Fibroblast of mammary gland (primary cell): ENCODE data around the gene OVOL2.

Experiments
- DNase-seq: peaks from one replicate; pipeline ENCODE4 v3.0.0-alpha.2; 2010; ENCODE audit warnings: low read depth
- H3K4me3 ChIP-seq: 2 replicates; pipeline ENCODE4 v1.5.1; 2011; ENCODE audit warnings: low read depth, mild to moderate bottlenecking, low read length, moderate library complexity; ENCODE audit not compliant: control insufficient read depth
- TF ChIP-seq, protein P1 (sequence below): conservative IDR thresholded peaks from 2 replicates; pipeline ENCODE4 v1.5.1; 2011; ENCODE audit warnings: low read depth, low read length, inconsistent platforms; ENCODE audit not compliant: control insufficient read depth, insufficient read depth

OVOL2 gene

GRCh38 chr20:18077157-18077556 lies 19.4 kb upstream of the OVOL2 start:
- no peak overlapping the region for H3K4me3 ChIP-seq
- TF ChIP-seq, protein P1, sequence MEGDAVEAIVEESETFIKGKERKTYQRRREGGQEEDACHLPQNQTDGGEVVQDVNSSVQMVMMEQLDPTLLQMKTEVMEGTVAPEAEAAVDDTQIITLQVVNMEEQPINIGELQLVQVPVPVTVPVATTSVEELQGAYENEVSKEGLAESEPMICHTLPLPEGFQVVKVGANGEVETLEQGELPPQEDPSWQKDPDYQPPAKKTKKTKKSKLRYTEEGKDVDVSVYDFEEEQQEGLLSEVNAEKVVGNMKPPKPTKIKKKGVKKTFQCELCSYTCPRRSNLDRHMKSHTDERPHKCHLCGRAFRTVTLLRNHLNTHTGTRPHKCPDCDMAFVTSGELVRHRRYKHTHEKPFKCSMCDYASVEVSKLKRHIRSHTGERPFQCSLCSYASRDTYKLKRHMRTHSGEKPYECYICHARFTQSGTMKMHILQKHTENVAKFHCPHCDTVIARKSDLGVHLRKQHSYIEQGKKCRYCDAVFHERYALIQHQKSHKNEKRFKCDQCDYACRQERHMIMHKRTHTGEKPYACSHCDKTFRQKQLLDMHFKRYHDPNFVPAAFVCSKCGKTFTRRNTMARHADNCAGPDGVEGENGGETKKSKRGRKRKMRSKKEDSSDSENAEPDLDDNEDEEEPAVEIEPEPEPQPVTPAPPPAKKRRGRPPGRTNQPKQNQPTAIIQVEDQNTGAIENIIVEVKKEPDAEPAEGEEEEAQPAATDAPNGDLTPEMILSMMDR: no peak
- no peak for DNase-seq

- H3K4me3 ChIP-seq: no peak overlapping the region
- no peak for DNase-seq
- TF ChIP-seq, protein P1: no peak
Measured at GRCh38 chr20:18072532-18072931, 14.8 kb upstream of the OVOL2 start.

GRCh38 chr20:18066421-18067333 lies 9.0 kb upstream of the OVOL2 start:
- TF ChIP-seq, protein P1: peak; percentile 6
- H3K4me3 ChIP-seq: no peak overlapping the region
- no peak for DNase-seq

DNA sequence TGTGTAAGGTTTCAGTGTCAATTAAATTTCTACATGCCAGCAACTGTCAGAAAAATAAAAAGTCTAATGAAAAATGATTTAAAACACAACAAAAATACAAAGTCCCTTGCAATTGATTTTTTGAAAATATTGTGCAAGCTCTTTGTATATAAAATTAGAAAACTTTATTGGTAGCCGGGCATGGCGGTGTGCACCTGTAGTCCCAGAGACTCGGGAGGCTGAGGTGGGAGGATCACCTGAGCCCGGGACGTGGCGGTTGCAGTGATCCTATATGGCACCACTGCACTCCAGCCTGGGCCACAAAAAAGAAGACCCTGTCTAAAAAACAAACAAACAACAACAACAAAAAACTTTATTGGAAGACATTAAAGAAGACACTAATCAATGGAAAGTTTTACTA lies 6.0 kb upstream of the OVOL2 start:
- TF ChIP-seq, protein P1: no peak
- DNase-seq: no peak
- H3K4me3 ChIP-seq: no peak overlapping the region

DNA sequence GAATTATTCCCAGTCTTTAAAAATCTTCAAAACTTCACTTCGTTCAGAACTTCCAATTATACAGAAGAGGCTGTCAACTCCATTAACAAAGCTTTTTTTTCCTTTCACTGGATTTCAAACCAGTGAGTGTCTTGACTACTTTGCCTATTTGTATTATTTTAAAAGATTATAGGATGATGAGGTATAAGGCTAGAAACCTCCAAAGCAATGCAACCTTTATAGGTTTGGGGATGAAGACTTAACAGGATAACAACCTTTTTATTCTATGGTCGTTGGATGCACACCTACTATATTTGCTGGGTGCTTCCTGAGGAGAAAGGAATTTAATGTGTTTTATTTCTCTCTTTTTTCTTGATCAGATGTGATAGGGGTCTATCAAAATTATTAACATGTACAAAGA lies 1.9 kb upstream of the OVOL2 start:
- H3K4me3 ChIP-seq: no peak overlapping the region
- no peak for DNase-seq
- TF ChIP-seq, protein P1: no peak

DNA sequence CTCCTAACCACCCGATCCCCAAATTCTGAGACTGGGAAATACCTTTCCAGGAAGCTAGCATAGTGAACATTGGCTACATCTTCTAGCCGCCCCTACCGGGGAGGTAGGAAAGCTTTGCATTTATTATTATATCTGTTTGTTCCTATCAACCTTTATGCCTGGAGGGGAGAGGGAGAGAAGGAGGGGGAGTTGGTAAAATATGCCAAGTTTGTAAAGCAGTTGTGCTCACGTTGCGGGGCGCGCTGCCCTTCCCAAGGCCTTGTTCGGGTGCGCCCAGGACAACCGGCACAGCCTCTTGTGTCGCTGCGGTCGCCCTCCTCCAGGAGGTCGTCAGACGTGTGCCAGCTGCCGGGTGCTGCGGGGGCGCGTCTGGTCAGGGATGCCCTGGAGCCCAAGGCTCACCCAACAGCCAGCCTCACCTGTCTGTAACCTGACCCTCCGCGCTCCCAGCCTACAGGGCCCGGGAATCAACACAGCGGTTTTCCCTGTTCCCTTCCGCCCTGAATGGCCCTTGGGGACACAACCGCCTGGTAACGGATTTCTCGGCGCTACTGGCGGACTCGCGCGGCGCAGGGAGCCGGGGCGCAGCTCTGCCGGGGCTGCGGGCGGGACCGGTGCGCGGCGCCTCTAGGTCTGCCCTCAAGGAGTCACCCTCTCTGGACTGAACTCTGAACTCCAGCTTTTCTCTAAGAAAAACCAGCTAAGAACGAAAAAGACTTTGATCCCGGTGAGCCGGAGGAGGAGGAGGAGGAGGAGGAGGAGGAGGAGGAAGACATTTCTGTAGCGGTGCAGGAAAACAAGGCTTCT lies 1.1 kb upstream of the OVOL2 start:
- no peak for DNase-seq
- H3K4me3 ChIP-seq: no peak overlapping the region
- TF ChIP-seq, protein P1: no peak
